ENCODE data around the gene ACOT12.

ACOT12 gene

GRCh38 chr5:81283976-81284375 lies 110.0 kb downstream of the ACOT12 start:
- DNase-seq: no peak

All from fibroblast of skin of right biceps (primary cell).